Measurements from ENCODE around the gene TEX101.
A peak's percentile ranks its signal among the peaks of the same experiment; 100 is the strongest.

TEX101 gene

DNA sequence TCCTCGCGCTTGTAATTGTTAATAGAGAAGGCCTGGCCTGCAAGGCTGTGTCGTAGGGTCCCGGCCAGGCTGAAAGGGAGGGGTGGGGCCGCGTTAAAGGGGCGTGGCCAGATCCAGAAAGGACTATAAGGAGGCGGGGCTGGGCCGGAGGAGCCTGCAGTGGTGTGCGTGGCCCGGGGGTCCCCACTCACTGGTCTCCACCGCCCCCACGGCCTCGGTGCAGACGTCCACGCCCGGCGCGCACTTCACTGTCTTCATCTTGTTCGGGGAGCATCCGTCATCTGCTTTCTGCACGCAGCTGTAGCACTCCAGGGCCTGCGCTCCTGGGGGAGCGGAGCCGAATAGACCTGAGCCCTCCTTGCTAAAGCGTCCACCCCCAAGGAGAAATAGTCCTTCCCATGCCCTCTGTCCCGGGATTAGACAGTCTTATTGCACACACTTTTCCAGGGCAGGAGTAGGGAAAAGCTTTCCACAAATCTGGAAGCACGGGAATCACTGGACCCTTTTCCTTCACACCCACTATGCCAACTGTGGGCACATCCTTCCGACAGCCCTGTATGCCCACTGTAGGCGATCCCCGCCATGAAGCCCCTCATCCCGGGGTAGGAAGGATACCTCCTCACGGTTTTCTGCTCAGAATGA, 49.6 kb downstream of the TEX101 start:
- no peak overlapping the region; the same call in 1 of the 2 replicates for H3K27ac ChIP-seq (ENCODE audit: low read depth, low read length)
- H3K4me1 ChIP-seq (ENCODE audit: insufficient read depth, low read length): no peaks in the 10 kb centered on the region; the same call in 1 of the 2 replicates
- H3K9me3 ChIP-seq (ENCODE audit: insufficient read depth, low read depth, low read length): no peaks in the 10 kb centered on the region
- H3K4me3 ChIP-seq (ENCODE audit: low read length): peak overlapping the region; percentile 83
- no peaks in the 10 kb centered on the region for H3K36me3 ChIP-seq (ENCODE audit: insufficient read depth, low read length)
- 17% methylated on average over 32 of the region's 33 CpGs for WGBS
- no peak overlapping the region for H3K9ac ChIP-seq (ENCODE audit: low read depth, low read length)
- H3K27me3 ChIP-seq (ENCODE audit: insufficient read depth, low read length): peaks cover 37% of the 10 kb centered on the region

DNA sequence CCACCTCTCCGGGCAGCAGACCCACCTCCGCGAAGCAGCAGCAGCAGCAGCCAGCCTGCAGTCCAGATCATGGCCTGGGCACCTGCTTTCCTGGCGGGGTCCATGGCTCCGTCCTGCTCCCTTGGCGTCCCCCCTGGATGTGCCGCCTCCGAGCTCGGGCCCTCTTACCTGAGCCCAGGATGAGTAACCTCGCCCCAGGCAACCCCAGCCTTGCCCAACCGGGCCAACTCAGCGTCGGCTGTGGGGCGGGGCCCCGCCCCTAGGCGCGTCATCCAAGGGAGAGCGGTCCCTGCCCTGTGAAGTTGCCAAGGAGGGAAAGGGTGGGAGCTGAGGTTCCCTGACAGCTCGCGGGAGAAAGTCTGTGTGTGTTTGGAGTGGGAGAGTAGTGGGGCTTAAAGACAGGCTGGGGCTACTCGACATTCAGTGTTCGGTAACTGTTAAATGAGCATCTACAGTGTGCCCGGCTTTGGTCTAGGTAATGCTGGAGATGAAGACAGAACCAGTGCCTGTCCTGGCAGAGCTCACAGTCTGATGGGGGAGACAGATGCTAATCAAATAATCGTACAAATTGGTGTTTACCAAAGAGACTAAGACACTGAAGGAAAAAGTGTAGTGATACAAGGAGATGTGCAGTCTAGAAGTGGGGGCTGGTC, 50.9 kb downstream of the TEX101 start, which contains the start of gene LYPD3:
Gene LYPD3, minus strand, starts transcription at position 141 of the 653 bp plus-strand sequence. Its CDS starts 37 bp downstream, at position 104.
- Histone ChIP-seq H3K9ac (ENCODE audit: low read depth, low read length) (no peak within 1 kb of the TSS), H3K9me3 (ENCODE audit: insufficient read depth, low read depth, low read length) (no peaks in the 10 kb centered on the region), H3K27ac (ENCODE audit: low read depth, low read length) (no peak within 1 kb of the TSS), H3K4me1 (ENCODE audit: insufficient read depth, low read length) (no peaks in the 10 kb centered on the region; the same call in 1 of the 2 replicates), H3K4me3 (ENCODE audit: low read length) (peak within 1 kb of the TSS; percentile 83), H3K27me3 (ENCODE audit: insufficient read depth, low read length) (peaks cover 37% of the 10 kb centered on the region), H3K36me3 (ENCODE audit: insufficient read depth, low read length) (no peaks in the 10 kb centered on the region)
- 29% methylated on average over 24 of the region's 24 CpGs for WGBS

DNA sequence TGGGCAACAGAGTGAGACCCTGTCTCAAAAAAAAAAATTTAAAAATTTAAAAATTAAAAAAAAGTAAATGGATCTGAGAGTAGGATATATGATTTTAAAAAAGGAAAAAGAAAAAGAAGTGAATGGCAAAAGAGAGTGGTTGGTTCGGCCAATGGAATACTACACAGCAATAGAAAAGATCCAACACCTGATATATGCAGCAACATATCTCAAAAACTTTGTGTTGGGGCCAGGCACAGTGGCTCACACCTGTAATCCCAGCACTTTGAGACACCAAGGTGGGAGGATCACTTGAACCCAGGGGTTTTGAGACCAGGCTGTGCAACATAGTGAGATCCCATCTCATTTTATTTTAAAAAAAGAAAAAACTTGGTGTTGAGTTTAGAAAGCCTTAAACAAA, 52.1 kb downstream of the TEX101 start:
- no peak overlapping the region for H3K9ac ChIP-seq (ENCODE audit: low read depth, low read length)
- peaks cover 33% of the 10 kb centered on the region for H3K27me3 ChIP-seq (ENCODE audit: insufficient read depth, low read length)
- no peaks in the 10 kb centered on the region; the same call in 1 of the 2 replicates for H3K4me1 ChIP-seq (ENCODE audit: insufficient read depth, low read length)
- WGBS: 86% methylated on average over 1 of the region's 1 CpG
- no peak overlapping the region for H3K27ac ChIP-seq (ENCODE audit: low read depth, low read length)
- H3K4me3 ChIP-seq (ENCODE audit: low read length): no peak overlapping the region
- H3K36me3 ChIP-seq (ENCODE audit: insufficient read depth, low read length): no peaks in the 10 kb centered on the region
- H3K9me3 ChIP-seq (ENCODE audit: insufficient read depth, low read depth, low read length): no peaks in the 10 kb centered on the region

DNA sequence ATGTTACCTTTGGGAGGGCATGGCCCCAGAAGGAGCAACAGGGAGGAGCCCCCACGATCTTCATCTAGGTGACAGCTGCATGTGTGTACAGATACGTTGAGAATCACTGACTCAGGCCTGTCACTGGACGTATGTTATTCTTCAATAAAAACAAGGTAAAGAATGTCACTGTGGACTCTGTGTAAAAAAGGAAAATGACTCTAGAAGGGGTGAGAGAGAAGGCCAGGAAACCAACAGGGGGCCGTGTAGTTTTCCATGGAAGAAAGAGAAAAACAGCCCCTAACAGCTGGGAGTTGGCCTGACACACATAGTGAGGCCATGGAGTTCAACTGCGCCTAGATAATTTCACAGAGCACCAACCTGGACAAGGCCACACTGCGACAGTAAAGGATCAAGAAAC, 52.6 kb downstream of the TEX101 start:
- Histone ChIP-seq H3K4me1 (ENCODE audit: insufficient read depth, low read length) (no peaks in the 10 kb centered on the region; the same call in 1 of the 2 replicates), H3K4me3 (ENCODE audit: low read length) (no peak overlapping the region), H3K9ac (ENCODE audit: low read depth, low read length) (no peak overlapping the region), H3K27me3 (ENCODE audit: insufficient read depth, low read length) (peaks cover 28% of the 10 kb centered on the region), H3K36me3 (ENCODE audit: insufficient read depth, low read length) (no peaks in the 10 kb centered on the region), H3K27ac (ENCODE audit: low read depth, low read length) (no peak overlapping the region), H3K9me3 (ENCODE audit: insufficient read depth, low read depth, low read length) (no peaks in the 10 kb centered on the region)
- 88% methylated on average over 6 of the region's 6 CpGs for WGBS

DNA sequence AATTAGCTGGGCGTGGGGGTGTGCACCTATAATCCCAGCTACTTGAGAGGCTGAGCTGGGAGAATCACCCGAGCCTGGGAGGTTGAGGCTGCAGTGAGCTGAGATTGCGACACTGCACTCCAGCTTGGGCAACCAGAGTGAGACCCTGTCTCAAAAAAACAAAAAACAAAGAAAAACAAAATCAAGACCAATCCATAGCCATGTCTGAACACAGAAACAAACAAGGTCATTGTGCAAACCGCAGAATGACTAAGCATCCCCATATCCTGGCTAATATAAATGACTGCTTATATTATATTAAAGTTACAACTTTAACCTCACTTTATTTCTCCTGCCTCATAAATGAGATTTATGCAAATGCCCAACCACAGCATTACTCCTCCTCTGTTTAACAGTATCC, 53.0 kb downstream of the TEX101 start:
- H3K9ac ChIP-seq (ENCODE audit: low read depth, low read length): no peak overlapping the region
- H3K9me3 ChIP-seq (ENCODE audit: insufficient read depth, low read depth, low read length): no peaks in the 10 kb centered on the region
- no peak overlapping the region for H3K4me3 ChIP-seq (ENCODE audit: low read length)
- H3K27me3 ChIP-seq (ENCODE audit: insufficient read depth, low read length): peaks cover 24% of the 10 kb centered on the region
- 88% methylated on average over 4 of the region's 4 CpGs for WGBS
- H3K27ac ChIP-seq (ENCODE audit: low read depth, low read length): no peak overlapping the region
- H3K36me3 ChIP-seq (ENCODE audit: insufficient read depth, low read length): no peaks in the 10 kb centered on the region
- no peaks in the 10 kb centered on the region; the same call in 1 of the 2 replicates for H3K4me1 ChIP-seq (ENCODE audit: insufficient read depth, low read length)
